Natural killer cell (primary cell): ENCODE data around the gene RMI1. TPM values are rescaled to one million over a fixed set of nuclear protein-coding genes. Genes with fewer than 3 reads are reported as not detected.
A peak's percentile ranks its signal among the peaks of the same experiment; 100 is the strongest.

Experiments used
- ATAC-seq, 3 donors: fragments of 150-1000 bp in 2 of 3; fragments of 200-7000 bp in 1 of 3; cut with Tn5 transposase; 1 replicate in 1 of 3; 2 replicates in 2 of 3; pipeline ENCODE4 v1.10.0; 2021; ENCODE audit warnings: mild to moderate bottlenecking in 2 of 3, moderate library complexity in 2 of 3
- DNase-seq, 2 donors: peaks; one replicate each; pipeline versions ENCODE4 v3.0.0 to v3.0.0-alpha.2; 2013 to 2021; ENCODE audit warnings: mixed read lengths in 1 of 2
- H3K27ac ChIP-seq: one replicate; pipeline ENCODE4 v1.5.1; 2013; ENCODE audit warnings: mild to moderate bottlenecking, low read length
- H3K27me3 ChIP-seq: one replicate; pipeline ENCODE4 v1.6.1; 2013; ENCODE audit warnings: low read length; ENCODE audit not compliant: control insufficient read depth, insufficient read depth
- H3K36me3 ChIP-seq: one replicate; pipeline ENCODE4 v1.6.1; 2013; ENCODE audit warnings: low read length; ENCODE audit not compliant: control insufficient read depth, insufficient read depth
- H3K4me1 ChIP-seq: one replicate; pipeline ENCODE4 v1.6.1; 2013; ENCODE audit warnings: low read length; ENCODE audit not compliant: control insufficient read depth, insufficient read depth
- H3K4me3 ChIP-seq: one replicate; pipeline ENCODE4 v1.5.1; 2013; ENCODE audit warnings: low read length
- H3K9me3 ChIP-seq: one replicate; pipeline ENCODE4 v1.6.1; 2013; ENCODE audit warnings: low read length; ENCODE audit not compliant: control insufficient read depth, insufficient read depth
- H3K27ac Mint-ChIP-seq, 2 donors: one replicate each; pipeline ENCODE4 v1.8.0; 2022; ENCODE audit warnings: mild to moderate bottlenecking in 2 of 2, mixed read lengths in 2 of 2, moderate library complexity in 1 of 2
- H3K27me3 Mint-ChIP-seq, 2 donors: one replicate each; pipeline ENCODE4 v1.8.0; 2022; ENCODE audit warnings: low read depth in 2 of 2, mixed read lengths in 2 of 2
- H3K36me3 Mint-ChIP-seq: one replicate; pipeline ENCODE4 v1.8.0; 2022; ENCODE audit warnings: mixed read lengths
- H3K4me1 Mint-ChIP-seq, 2 donors: one replicate each; pipeline ENCODE4 v1.8.0; 2022; ENCODE audit warnings: mixed read lengths in 2 of 2
- H3K4me3 Mint-ChIP-seq: one replicate; pipeline ENCODE4 v1.8.0; 2022; ENCODE audit warnings: mild to moderate bottlenecking, moderate library complexity, mixed read lengths
- H3K9me3 Mint-ChIP-seq, 2 donors: one replicate each; pipeline ENCODE4 v1.8.0; 2022; ENCODE audit warnings: mixed read lengths in 2 of 2
- CTCF ChIP-seq: fragments of 200-600 bp; IDR thresholded peaks from one replicate; pipeline ENCODE4 v1.8.0; 2022; ENCODE audit warnings: antibody characterized with exemption
- WGBS: methylation state at CpG from one replicate; pipeline ENCODE4 v1.1.7; 2013; ENCODE audit warnings: missing lambda C conversion rate; ENCODE audit not compliant: insufficient coverage; 5-methylcytosine and 5-hydroxymethylcytosine counted together
- intact Hi-C: fragments of 100-400 bp; cut with micrococcal nuclease; formaldehyde crosslinking; loops from one replicate; pipeline ENCODE4 v1.14.2; 2022
- total RNA-seq, 4 donors: library from RNA; stranded (reverse); fragments of 120-200 nt in 1 of 4; gene quantifications; one replicate each; pipeline versions ENCODE4 v1.2.3 to v1.2.4, GENCODE V29; 2013 to 2022

RMI1 gene
- total RNA-seq, 3 donors from 2014 or later (not counting 1 experiment from before 2014, with no cell fraction given) = 2.8 to 5.4 (median 3.0) TPM

GRCh38 chr9:83986765-83987401 is 6.3 kb downstream of the RMI1 start:
- no peak for TF ChIP-seq CTCF
- H3K27me3 Mint-ChIP-seq = no peaks in the 10 kb centered on the region
- peaks cover 19 to 27% of the 10 kb centered on the region in 2 donors for H3K4me1 Mint-ChIP-seq
- DNase-seq = peak in 1 of 2 donors; percentile 54
- peaks cover 5% of the 10 kb centered on the region for H3K36me3 ChIP-seq
- peaks cover 5% of the 10 kb centered on the region for H3K4me1 ChIP-seq
- 31% methylated on average over 11 of the region's 11 CpGs for WGBS
- no peak overlapping the region for H3K27ac ChIP-seq
- H3K36me3 Mint-ChIP-seq = no peaks in the 10 kb centered on the region
- H3K4me3 Mint-ChIP-seq = peak overlapping the region; percentile 55
- H3K27ac Mint-ChIP-seq = peak overlapping the region; percentile 88 to 92
- no peaks in the 10 kb centered on the region for H3K9me3 Mint-ChIP-seq
- H3K27me3 ChIP-seq = no peaks in the 10 kb centered on the region
- intact Hi-C loops = no loop called here
- no peak overlapping the region for H3K4me3 ChIP-seq
- peak; percentile 76 to 97 (median 93) for ATAC-seq
- no peaks in the 10 kb centered on the region for H3K9me3 ChIP-seq

- Histone ChIP-seq H3K27me3 (no peaks in the 10 kb centered on the region), H3K27ac (no peak overlapping the region), H3K36me3 (peaks cover 5% of the 10 kb centered on the region), H3K9me3 (no peaks in the 10 kb centered on the region), H3K4me3 (no peak overlapping the region), H3K4me1 (peaks cover 5% of the 10 kb centered on the region)
- Mint-ChIP-seq H3K4me3 (peak overlapping the region; percentile 55), H3K36me3 (no peaks in the 10 kb centered on the region), H3K27ac (peak overlapping the region; percentile 88 to 92), H3K27me3 (no peaks in the 10 kb centered on the region), H3K9me3 (no peaks in the 10 kb centered on the region), H3K4me1 (peaks cover 19 to 27% of the 10 kb centered on the region in 2 donors)
- no peak for TF ChIP-seq CTCF
- intact Hi-C loops = no loop called here
- peak; percentile 30 to 71 (median 62) for ATAC-seq
- no CpG with 5 or more reads among the region's 1 CpG for WGBS
- no peak for DNase-seq
Measured at GRCh38 chr9:83987402-83987791, 6.8 kb downstream of the RMI1 start.

GRCh38 chr9:83988411-83988810 is 7.8 kb downstream of the RMI1 start:
- H3K27ac Mint-ChIP-seq = peak overlapping the region in 1 of 2 donors; percentile 92
- no peak overlapping the region for H3K27ac ChIP-seq
- H3K4me3 Mint-ChIP-seq = no peak overlapping the region
- ATAC-seq = no peak
- H3K9me3 ChIP-seq = no peaks in the 10 kb centered on the region
- no peak for TF ChIP-seq CTCF
- H3K4me1 Mint-ChIP-seq = peaks cover 19% of the 10 kb centered on the region in 2 donors
- 93% methylated on average over 2 of the region's 2 CpGs for WGBS
- no peak overlapping the region for H3K4me3 ChIP-seq
- H3K36me3 Mint-ChIP-seq = no peaks in the 10 kb centered on the region
- no peaks in the 10 kb centered on the region for H3K9me3 Mint-ChIP-seq
- H3K4me1 ChIP-seq = peaks cover 5% of the 10 kb centered on the region
- intact Hi-C loops = no loop called here
- no peaks in the 10 kb centered on the region for H3K27me3 Mint-ChIP-seq
- peaks cover 5% of the 10 kb centered on the region for H3K36me3 ChIP-seq
- H3K27me3 ChIP-seq = no peaks in the 10 kb centered on the region
- DNase-seq = no peak

GRCh38 chr9:83991355-83991754 is 10.8 kb downstream of the RMI1 start:
- Histone ChIP-seq H3K36me3 (peaks cover 5% of the 10 kb centered on the region), H3K27ac (no peak overlapping the region), H3K27me3 (no peaks in the 10 kb centered on the region), H3K4me1 (peaks cover 5% of the 10 kb centered on the region), H3K9me3 (no peaks in the 10 kb centered on the region), H3K4me3 (no peak overlapping the region)
- H3K4me3 Mint-ChIP-seq = no peak overlapping the region
- H3K36me3 Mint-ChIP-seq = no peaks in the 10 kb centered on the region
- TF ChIP-seq CTCF = no peak
- peaks cover 16 to 17% of the 10 kb centered on the region in 2 donors for H3K4me1 Mint-ChIP-seq
- H3K27me3 Mint-ChIP-seq = no peaks in the 10 kb centered on the region
- intact Hi-C loops = no loop called here
- no peaks in the 10 kb centered on the region for H3K9me3 Mint-ChIP-seq
- 100% methylated on average over 1 of the region's 1 CpG for WGBS
- ATAC-seq (no peak), DNase-seq (no peak)
- no peak overlapping the region for H3K27ac Mint-ChIP-seq
